ENCODE results near the gene FKBP10.
A peak's percentile ranks its signal among the peaks of the same experiment; 100 is the strongest.

FKBP10 gene

GRCh38 chr17:41781404-41782110 lies 31.2 kb upstream of the FKBP10 start:
- no peak for DNase-seq

- DNase-seq = no peak
Measured at GRCh38 chr17:41782142-41782541, 30.7 kb upstream of the FKBP10 start.

GRCh38 chr17:41784207-41784744 lies 28.5 kb upstream of the FKBP10 start:
- DNase-seq = no peak

GRCh38 chr17:41785091-41785858 lies 27.5 kb upstream of the FKBP10 start:
- DNase-seq = no peak

- DNase-seq = peak in 2 of 58 donors; percentile 13 to 30
Measured at GRCh38 chr17:41785859-41786226, 27.0 kb upstream of the FKBP10 start.

- peak; percentile 68 to 100 (median 98) for DNase-seq
Measured at GRCh38 chr17:41786227-41787020, 26.4 kb upstream of the FKBP10 start, which contains the start of gene JUP. TSS of gene JUP (minus strand) at chr17:41786711. CDS start at chr17:41771854, 14,857 bp downstream.

- DNase-seq = no peak
Measured at GRCh38 chr17:41787021-41787418, 25.8 kb upstream of the FKBP10 start.

GRCh38 chr17:41792845-41793783 lies 19.7 kb upstream of the FKBP10 start:
- DNase-seq = no peak

- no peak for DNase-seq
Measured at GRCh38 chr17:41793784-41794539, 18.8 kb upstream of the FKBP10 start.

- no peak for DNase-seq
Measured at GRCh38 chr17:41794540-41794975, 18.2 kb upstream of the FKBP10 start.

- DNase-seq = no peak
Measured at GRCh38 chr17:41796121-41796895, 16.5 kb upstream of the FKBP10 start.

- DNase-seq = no peak
Measured at GRCh38 chr17:41797377-41797776, 15.4 kb upstream of the FKBP10 start.

- DNase-seq = no peak
Measured at GRCh38 chr17:41799366-41799765, 13.4 kb upstream of the FKBP10 start.

- no peak for DNase-seq
Measured at GRCh38 chr17:41800601-41801373, 12.0 kb upstream of the FKBP10 start.

GRCh38 chr17:41801374-41802271 lies 11.2 kb upstream of the FKBP10 start:
- peak in 54 of 58 donors; percentile 20 to 87 (median 58) for DNase-seq

All from anterior cingulate cortex (tissue), 58 donors.